Measurements from ENCODE around the gene FZD4.

GRCh38 chr11:86910592-86910991 lies 44.6 kb downstream of the FZD4 start:
- no peak for TF ChIP-seq CTCF (IDR thresholded peaks at IDR 0.05)
- no peak for TF ChIP-seq POLR2A (IDR thresholded peaks at IDR 0.05)

Data from adrenal gland (tissue), 5 donors.